HepG2 (cell line): ENCODE data around the gene PRKCB. TPM values are rescaled to one million over a fixed set of nuclear protein-coding genes. Genes with fewer than 3 reads are reported as not detected.
A peak's percentile ranks its signal among the peaks of the same experiment; 100 is the strongest.

ENCODE experiments used
- ATAC-seq: fragments of 200-7000 bp; cut with Tn5 transposase; 3 replicates; pipeline ENCODE4 v1.9.1; 2020; ENCODE audit warnings: mild to moderate bottlenecking, moderate library complexity
- Bru-seq: library from RNA; stranded (reverse); fragments of 400-500 nt; gene quantifications from one replicate; lab custom pipeline; 2021; lab: Mats Ljungman, UMichigan
- BruChase-seq, 2 experiments: library from RNA; stranded (reverse); fragments of 400-500 nt; gene quantifications; one replicate each; lab custom pipeline; 2021; lab: Mats Ljungman, UMichigan
- BruUV-seq: library from RNA; stranded (reverse); fragments of 400-500 nt; replicated peaks from 2 replicates; lab custom pipeline; 2021; lab: Mats Ljungman, UMichigan
- CTCF ChIA-PET: fragments of 300-600 bp; formaldehyde crosslinking; extraction: SDS; loops from one replicate; lab custom pipeline; 2021; ENCODE audit warnings: low total read pairs, inconsistent platforms, low intra/inter-chr PET ratio; lab: Yijun Ruan, JAX
- POLR2A ChIA-PET: fragments of 350-600 bp; sonication (Branson Sonifier 250); formaldehyde crosslinking; loops from one replicate; lab custom pipeline; 2020; ENCODE audit warnings: antibody characterized with exemption, inconsistent platforms; lab: Yijun Ruan, JAX
- DNase-seq: peaks from one replicate; pipeline ENCODE4 v3.0.0-alpha.2; 2015; ENCODE audit warnings: low spot score
- FAIRE-seq: peaks from 3 replicates; lab custom pipeline; 2011; peaks lifted over from hg19 to GRCh38; lab: Jason Lieb, UNC
- H2AFZ ChIP-seq: one replicate; pipeline ENCODE4 v1.6.1; 2011; ENCODE audit warnings: low read length, inconsistent platforms
- H3K27ac ChIP-seq: fragments of 300-600 bp; 3 replicates; pipeline ENCODE4 v1.8.0; 2011; ENCODE audit warnings: mixed run types, mild to moderate bottlenecking, mixed read lengths, low read length, inconsistent platforms; ENCODE audit not compliant: insufficient read depth; ENCODE audit errors: extremely low read length
- H3K27me3 ChIP-seq, 2 experiments: fragments of 200-600 bp in 1 of 2; 2 replicates in 1 of 2; 3 replicates in 1 of 2; pipeline versions ENCODE4 v1.6.0 to v1.8.0; 2011; ENCODE audit warnings: low read length in 2 of 2, mild to moderate bottlenecking in 2 of 2, moderate library complexity in 2 of 2, inconsistent platforms in 1 of 2; ENCODE audit not compliant: insufficient read depth in 2 of 2, control insufficient read depth in 1 of 2
- H3K36me3 ChIP-seq, 2 experiments: fragments of 200-600 bp in 1 of 2; replicated peaks in 1 of 2; 2 replicates in 1 of 2; 3 replicates in 1 of 2; pipeline versions ENCODE4 v1.5.1 to v1.8.0; 2011; ENCODE audit warnings: low read length in 2 of 2, inconsistent platforms in 1 of 2; ENCODE audit not compliant: insufficient read depth in 2 of 2, control insufficient read depth in 1 of 2
- H3K4me1 ChIP-seq: 2 replicates; pipeline ENCODE4 v1.5.1; 2012; ENCODE audit warnings: low read length, inconsistent platforms; ENCODE audit not compliant: insufficient read depth
- H3K4me2 ChIP-seq: 2 replicates; pipeline ENCODE4 v1.6.0; 2011; ENCODE audit warnings: low read depth, low read length, inconsistent platforms
- H3K4me3 ChIP-seq, 3 experiments: fragments of 200-600 bp in 1 of 3; sonication (generic), shearing (Covaris generic) in 1 of 3; replicated peaks in 1 of 3; 2 replicates each; pipeline ENCODE4 v1.5.1; 2011 to 2016; ENCODE audit warnings: low read length in 3 of 3, inconsistent platforms in 2 of 3, low read depth in 2 of 3, mild to moderate bottlenecking in 2 of 3, control low read depth in 1 of 3, mixed read lengths in 1 of 3; ENCODE audit not compliant: insufficient read depth in 1 of 3
- H3K79me2 ChIP-seq: one replicate; pipeline ENCODE4 v1.6.1; 2011; ENCODE audit warnings: low read length, inconsistent platforms; ENCODE audit not compliant: insufficient read depth
- H3K9ac ChIP-seq: 2 replicates; pipeline ENCODE4 v1.6.0; 2011; ENCODE audit warnings: mild to moderate bottlenecking, low read depth, low read length, inconsistent platforms; ENCODE audit not compliant: insufficient read depth
- H3K9me3 ChIP-seq: 2 replicates; pipeline ENCODE4 v1.5.1; 2012; ENCODE audit warnings: mild to moderate bottlenecking, low read length
- H4K20me1 ChIP-seq: 2 replicates; pipeline ENCODE4 v1.6.0; 2011; ENCODE audit warnings: inconsistent platforms, mild to moderate bottlenecking, low read length, moderate library complexity; ENCODE audit not compliant: insufficient read depth
- CEBPG ChIP-seq: IDR thresholded peaks from 2 replicates; pipeline ENCODE4 v1.6.1; 2016
- HNRNPLL ChIP-seq: fragments of 200-400 bp; formaldehyde crosslinking; IDR thresholded peaks from 2 replicates; pipeline ENCODE4 v1.6.1; 2017; ENCODE audit warnings: mild to moderate bottlenecking, low read depth, low read length; ENCODE audit not compliant: poor library complexity, severe bottlenecking
- TEAD2 ChIP-seq: sonication (generic); formaldehyde crosslinking; IDR thresholded peaks from 2 replicates; pipeline ENCODE4 v1.9.0; 2021; ENCODE audit warnings: missing genetic modification reagents
- THAP7 ChIP-seq: sonication (generic); formaldehyde crosslinking; IDR thresholded peaks from 2 replicates; pipeline ENCODE4 v1.8.1; 2023; ENCODE audit warnings: mild to moderate bottlenecking, missing genetic modification reagents
- ZNF333 ChIP-seq: sonication (generic); formaldehyde crosslinking; IDR thresholded peaks from 2 replicates; pipeline ENCODE4 v1.4.0; 2020; ENCODE audit warnings: mild to moderate bottlenecking, missing genetic modification reagents, borderline replicate concordance
- ZNF720 ChIP-seq: sonication (generic); formaldehyde crosslinking; IDR thresholded peaks from 2 replicates; pipeline ENCODE4 v1.4.0; 2020; ENCODE audit warnings: missing genetic modification reagents
- ZSCAN5A ChIP-seq: sonication (generic); formaldehyde crosslinking; IDR thresholded peaks from 2 replicates; pipeline ENCODE4 v1.8.0; 2022; ENCODE audit warnings: mild to moderate bottlenecking, missing genetic modification reagents, borderline replicate concordance
- WGBS: methylation state at CpG from one replicate; pipeline ENCODE4 v1.1.6; 2017; ENCODE audit warnings: low lambda C conversion rate; 5-methylcytosine and 5-hydroxymethylcytosine counted together
- in situ Hi-C: cut with HindIII; loops from 2 replicates; pipeline ENCODE4 v1.10.0; 2017; ENCODE audit warnings: low pct_unique_long_range_greater_than_20kb; ENCODE audit not compliant: extremely low pct_ligation_motif_present
- intact Hi-C: fragments of 100-400 bp; cut with micrococcal nuclease; formaldehyde crosslinking; loops from one replicate; pipeline ENCODE4 v1.10.0; 2022; ENCODE audit not compliant: unreplicated experiment
- long read RNA-seq, 2 experiments: library from RNA in 1 of 2; library from polyadenylated mRNA in 1 of 2; stranded (forward) in 1 of 2; unstranded in 1 of 2; transcript quantifications; one replicate each; pipeline ENCODE4 v2.0.0, GENCODE V29; 2019 to 2022
- polyA minus RNA-seq, 3 experiments: library from RNA; depleted of rRNA, polyadenylated mRNA; stranded (reverse); fragments of >200 nt; gene quantifications; 2 replicates each; pipeline ENCODE4 v1.2.3, GENCODE V29; 2011; ENCODE audit warnings: low replicate concordance in 1 of 3
- polyA plus RNA-seq, 8 experiments: library from polyadenylated mRNA; depleted of rRNA in 3 of 8; stranded (reverse) in 7 of 8; unstranded in 1 of 8; fragments of >200 nt; fragmentation: Illumina TruSeq in 4 of 8; extraction: Trizol in 4 of 8; gene quantifications; 2 replicates each; pipeline versions ENCODE4 v1.2.1 to v1.2.3, GENCODE V29; 2011 to 2016; ENCODE audit warnings: low read depth in 4 of 8, missing spikeins in 1 of 8, mixed read lengths in 1 of 8; ENCODE audit not compliant: insufficient read depth in 1 of 8
- total RNA-seq, 5 experiments: library from RNA; depleted of rRNA; stranded (reverse); fragments of >200 nt; fragmentation: Illumina TruSeq; extraction: Trizol; gene quantifications; 2 replicates each; pipeline ENCODE4 v1.2.3, GENCODE V29; 2016; ENCODE audit warnings: low read depth in 1 of 5

Gene PRKCB
- total RNA-seq (2016; rRNA removed; fragmentation: Illumina TruSeq; extraction: Trizol) (not detected in 2 replicates), polyA plus RNA-seq (2011; rRNA removed) (0.01 and 0.03 TPM in 2 replicates), polyA minus RNA-seq (2011; rRNA and poly(A)+ RNA removed; ENCODE audit: low replicate concordance) (0.32 and 15.2 TPM in 2 replicates), Bru-seq, nascent RNA (percentile 16 among the genes with signal in this experiment), BruChase-seq, experiment 1, labeled RNA remaining after a 6-hour chase (percentile 9 among the genes with signal in this experiment), BruChase-seq, experiment 2, labeled RNA remaining after a 2-hour chase (percentile 17 among the genes with signal in this experiment)
- total RNA-seq (2016; cell fraction: cytosol; rRNA removed; fragmentation: Illumina TruSeq; extraction: Trizol; ENCODE audit: low read depth) = not detected in 2 replicates
- not detected in 2 replicates for total RNA-seq (2016; cell fraction: insoluble cytoplasmic fraction; rRNA removed; fragmentation: Illumina TruSeq; extraction: Trizol)
- not detected in 2 replicates for total RNA-seq (2016; cell fraction: membrane; rRNA removed; fragmentation: Illumina TruSeq; extraction: Trizol)
- 0.40 TPM in 1 of 2 replicates, not detected in the other for total RNA-seq (2016; cell fraction: nucleus; rRNA removed; fragmentation: Illumina TruSeq; extraction: Trizol)
- polyA plus RNA-seq (2011; cell fraction: cytosol; rRNA removed) = 0.01 and 0.04 TPM in 2 replicates
- 0.02 and 0.05 TPM in 2 replicates for polyA plus RNA-seq (2011; cell fraction: nucleus; rRNA removed)
- polyA plus RNA-seq (2012) = not detected in 2 replicates
- polyA plus RNA-seq (2016; cell fraction: cytosol; fragmentation: Illumina TruSeq; extraction: Trizol; ENCODE audit: low read depth) = 0.07 TPM in 1 of 2 replicates, not detected in the other
- polyA plus RNA-seq (2016; cell fraction: insoluble cytoplasmic fraction; fragmentation: Illumina TruSeq; extraction: Trizol; ENCODE audit: low read depth) = not detected in 2 replicates
- polyA plus RNA-seq (2016; cell fraction: membrane; fragmentation: Illumina TruSeq; extraction: Trizol; ENCODE audit: low read depth) = not detected in 2 replicates
- polyA plus RNA-seq (2016; cell fraction: nucleus; fragmentation: Illumina TruSeq; extraction: Trizol; ENCODE audit: insufficient read depth, low read depth) = not detected in 2 replicates
- 0.20 TPM in 1 of 2 replicates, not detected in the other for polyA minus RNA-seq (2011; cell fraction: cytosol; rRNA and poly(A)+ RNA removed)
- 0.26 TPM in 1 of 2 replicates, not detected in the other for polyA minus RNA-seq (2011; cell fraction: nucleus; rRNA and poly(A)+ RNA removed)
- long read RNA-seq, experiment 1 = 0 reads
- long read RNA-seq, experiment 2 = 0 reads

GRCh38 chr16:23835390-23836077 lies at the start of gene PRKCB:
Gene PRKCB (plus strand): TSS chr16:23835983.
- Histone ChIP-seq H3K27me3 (peaks cover 10 to 45% of the 10 kb centered on the region in 2 experiments), H2AFZ (no peak within 1 kb of the TSS), H3K27ac (no peak within 1 kb of the TSS), H3K4me2 (no peak within 1 kb of the TSS), H4K20me1 (no peaks in the 10 kb centered on the region), H3K9me3 (no peaks in the 10 kb centered on the region), H3K4me1 (no peaks in the 10 kb centered on the region), H3K36me3 (no peaks in the 10 kb centered on the region), H3K4me3 (peak within 1 kb of the TSS in 1 of 3 experiments; percentile 12; a peak in 1 of 6 replicates), H3K9ac (no peak within 1 kb of the TSS), H3K79me2 (no peaks in the 10 kb centered on the region)
- intact Hi-C loops = no loop called here
- 10% methylated on average over 28 of the region's 63 CpGs for WGBS
- in situ Hi-C loops = no loop called here
- ChIA-PET CTCF (no interaction called here), POLR2A (no interaction called here)
- no peak for DNase-seq
- ATAC-seq = peak; percentile 84
- BruUV-seq = no TSS peak
- no peak for FAIRE-seq
- TF ChIP-seq CEBPG (CRISPR knock-in tag) (no peak), THAP7 (CRISPR knock-in tag) (no peak), ZNF720 (CRISPR knock-in tag) (no peak), HNRNPLL (peak; percentile 18), ZNF333 (no peak), TEAD2 (no peak), ZSCAN5A (no peak)
- TF ChIP-seq, all 625 proteins: peak for 1
